Body of pancreas (tissue), 4 donors: ENCODE measurements around the gene SLC22A4. TPM values are rescaled to one million over a fixed set of nuclear protein-coding genes. Genes with fewer than 3 reads are reported as not detected.

ENCODE experiments used
- ATAC-seq: fragments of 150-250 bp; one replicate; pipeline ENCODE4 v1.9.1; 2016
- DNase-seq, 4 donors: peaks; one replicate each; pipeline ENCODE4 v3.0.0-alpha.2; 2019
- H3K27ac ChIP-seq, 4 donors: fragments of 200-600 bp; sonication (generic); 1 replicate in 3 of 4; 2 replicates in 1 of 4; pipeline versions ENCODE4 v1.5.1 to v1.6.1; 2016 to 2019; ENCODE audit warnings: mild to moderate bottlenecking in 1 of 4, mixed read lengths in 1 of 4, moderate library complexity in 1 of 4
- H3K27me3 ChIP-seq, 2 donors: fragments of 200-600 bp; sonication (generic); one replicate each; pipeline ENCODE4 v1.6.0; 2016; ENCODE audit warnings: mild to moderate bottlenecking in 1 of 2
- H3K36me3 ChIP-seq, 2 donors: fragments of 200-600 bp; sonication (generic); replicated peaks in 1 of 2; 2 replicates each; pipeline ENCODE4 v1.5.1; 2016; ENCODE audit warnings: low read depth in 2 of 2; ENCODE audit not compliant: insufficient read depth in 1 of 2
- H3K4me1 ChIP-seq: fragments of 200-600 bp; sonication (generic); one replicate; pipeline ENCODE4 v1.6.0; 2016
- H3K4me3 ChIP-seq, 2 donors: fragments of 200-600 bp; sonication (generic); 1 replicate in 1 of 2; 2 replicates in 1 of 2; pipeline ENCODE4 v1.5.1; 2016 to 2019
- H3K9me3 ChIP-seq, 3 donors: fragments of 200-600 bp; sonication (generic); 1 replicate in 2 of 3; 2 replicates in 1 of 3; pipeline ENCODE4 v1.5.1; 2016
- CTCF ChIP-seq, 7 experiments: fragments of 450-650 bp in 4 of 7; fragments of 200-600 bp in 3 of 7; sonication (generic) in 3 of 7; IDR thresholded peaks; one replicate each; pipeline ENCODE4 v1.5.1; 2016 to 2019; ENCODE audit warnings: antibody characterized with exemption in 7 of 7
- POLR2A ChIP-seq, 3 donors: fragments of 450-650 bp; IDR thresholded peaks; one replicate each; pipeline ENCODE4 v1.6.1; 2016; ENCODE audit warnings: antibody characterized with exemption in 3 of 3, mild to moderate bottlenecking in 2 of 3
- WGBS, 2 donors: methylation state at CpG; one replicate each; pipeline ENCODE4 v1.1.5; 2017; 5-methylcytosine and 5-hydroxymethylcytosine counted together
- intact Hi-C: fragments of 100-400 bp; cut with DNase I; formaldehyde crosslinking; loops from one replicate; pipeline ENCODE4 v1.15.1; 2023
- total RNA-seq, 2 donors: library from RNA; depleted of rRNA; stranded (reverse); fragments of >200 nt; gene quantifications; one replicate each; pipeline ENCODE4 v1.1.0, GENCODE V29; 2016

Gene SLC22A4
- total RNA-seq, 2 donors from 2014 or later, result not detected

GRCh38 chr5:132386644-132387286 is 92.6 kb downstream of the SLC22A4 start:
- 48 to 60% methylated on average over 9 to 10 of the region's 10 CpGs for WGBS, 2 donors
- Histone ChIP-seq H3K4me3 (no peak overlapping the region), H3K27me3 (no peaks in the 10 kb centered on the region), H3K4me1 (peaks cover 39% of the 10 kb centered on the region), H3K9me3 (no peaks in the 10 kb centered on the region), H3K27ac (peak overlapping the region; percentile 20 to 88 (median 76)), H3K36me3 (peaks cover 0 to 2% of the 10 kb centered on the region in 2 donors)
- peak; percentile 37 to 72 (median 55) for TF ChIP-seq CTCF (IDR thresholded peaks at IDR 0.05)
- TF ChIP-seq POLR2A (IDR thresholded peaks at IDR 0.05), result no peak
- intact Hi-C loops, result no loop called here
- DNase-seq, result peak; percentile 55 to 72 (median 66)
- ATAC-seq, result peak; percentile 57

DNA sequence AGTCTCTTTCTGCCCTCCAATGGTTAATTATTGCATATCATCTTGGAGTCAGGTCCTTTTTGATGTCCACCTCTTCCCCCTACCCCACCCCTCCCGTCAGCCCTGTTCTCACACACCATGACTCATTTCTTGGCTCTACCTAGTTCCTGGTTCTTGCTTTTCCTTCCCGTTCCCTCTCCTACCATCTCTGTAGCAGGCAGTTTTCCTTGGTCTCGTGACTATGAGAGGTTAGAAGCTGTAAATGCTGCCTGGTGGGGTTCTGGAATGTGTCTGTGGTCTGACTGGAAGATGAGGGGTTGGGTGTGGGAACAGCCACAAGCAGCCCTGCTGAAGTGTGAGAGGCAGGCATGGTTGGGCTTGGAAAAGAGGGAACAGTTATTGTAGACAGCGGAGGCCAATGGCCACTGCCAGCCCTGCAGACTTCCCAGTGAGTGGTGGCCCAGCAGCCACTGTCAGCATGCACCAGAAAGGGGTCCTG is 93.5 kb downstream of the SLC22A4 start:
- Histone ChIP-seq H3K4me1 (peaks cover 39% of the 10 kb centered on the region), H3K4me3 (no peak overlapping the region), H3K9me3 (no peaks in the 10 kb centered on the region), H3K36me3 (peaks cover 0 to 7% of the 10 kb centered on the region in 2 donors), H3K27ac (peak overlapping the region; percentile 75 to 88 (median 80)), H3K27me3 (no peaks in the 10 kb centered on the region)
- 48 to 70% methylated on average over 4 of the region's 4 CpGs for WGBS, 2 donors
- intact Hi-C loops, result no loop called here
- ATAC-seq, result peak; percentile 83
- DNase-seq, result peak; percentile 41 to 79 (median 61)
- peak in 1 of 7 experiments; percentile 1 for TF ChIP-seq CTCF (IDR thresholded peaks at IDR 0.05)
- peak in 2 of 3 donors; percentile 28 to 36 for TF ChIP-seq POLR2A (IDR thresholded peaks at IDR 0.05)

DNA sequence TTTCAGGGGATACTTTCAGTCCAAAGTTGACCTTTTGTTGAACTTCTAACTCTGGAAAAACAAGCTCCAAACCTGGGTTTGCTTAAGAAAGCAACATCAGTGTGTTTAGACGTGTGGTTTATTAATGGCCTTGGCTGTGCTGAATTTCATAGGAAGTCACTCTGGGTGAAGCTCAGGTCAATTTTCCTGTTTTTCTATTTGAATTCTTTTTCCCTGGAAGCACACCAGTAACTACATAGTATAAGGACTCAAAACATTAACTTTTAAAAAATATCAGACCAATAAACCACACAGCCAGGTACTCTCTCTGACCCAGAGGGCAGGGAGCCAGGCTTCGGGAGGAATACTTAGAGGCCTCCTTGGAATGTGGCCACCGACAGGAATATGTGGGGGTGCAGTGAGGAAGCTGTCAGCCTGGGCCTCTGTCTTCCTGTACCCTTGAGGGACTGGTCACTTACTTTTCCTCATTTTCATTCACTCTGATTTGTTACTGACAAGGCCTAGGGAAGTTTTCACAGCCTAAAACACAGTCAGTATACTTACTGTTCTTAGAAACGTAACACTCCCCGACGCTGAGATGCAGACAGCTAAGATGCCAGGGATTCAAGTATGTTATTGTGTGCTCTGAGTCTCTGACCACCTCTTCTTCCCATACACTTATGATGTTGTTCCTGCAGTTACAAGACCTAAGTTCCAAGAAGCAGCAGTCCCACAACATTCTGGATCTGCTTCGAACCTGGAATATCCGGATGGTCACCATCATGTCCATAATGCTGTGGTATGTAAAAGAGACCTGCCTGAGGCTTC is 94.3 kb downstream of the SLC22A4 start:
- Histone ChIP-seq H3K27ac (peak overlapping the region; percentile 75 to 88 (median 80)), H3K4me3 (no peak overlapping the region), H3K9me3 (no peaks in the 10 kb centered on the region), H3K27me3 (no peaks in the 10 kb centered on the region), H3K36me3 (peaks cover 0 to 7% of the 10 kb centered on the region in 2 donors), H3K4me1 (peaks cover 39% of the 10 kb centered on the region)
- TF ChIP-seq CTCF (IDR thresholded peaks at IDR 0.05) (no peak), POLR2A (IDR thresholded peaks at IDR 0.05) (no peak)
- DNase-seq, result peak in 2 of 4 donors; percentile 25 to 42
- intact Hi-C loops, result no loop called here
- ATAC-seq, result peak; percentile 54
- 56 to 58% methylated on average over 8 of the region's 8 CpGs for WGBS, 2 donors

GRCh38 chr5:132389051-132389331 is 94.8 kb downstream of the SLC22A4 start:
- 93 to 100% methylated on average over 1 of the region's 1 CpG for WGBS, 2 donors
- DNase-seq (no peak), ATAC-seq (no peak)
- intact Hi-C loops, result no loop called here
- peak overlapping the region in 3 of 4 donors; percentile 75 to 88 (median 77) for H3K27ac ChIP-seq
- peaks cover 0 to 10% of the 10 kb centered on the region in 2 donors for H3K36me3 ChIP-seq
- no peak overlapping the region for H3K4me3 ChIP-seq
- H3K27me3 ChIP-seq, result no peaks in the 10 kb centered on the region
- H3K9me3 ChIP-seq, result no peaks in the 10 kb centered on the region
- TF ChIP-seq CTCF (IDR thresholded peaks at IDR 0.05) (no peak), POLR2A (IDR thresholded peaks at IDR 0.05) (no peak)
- H3K4me1 ChIP-seq, result peaks cover 39% of the 10 kb centered on the region
